ENCODE data around the gene LMOD1. TPM values are rescaled to one million over a fixed set of nuclear protein-coding genes. Genes with fewer than 3 reads are reported as not detected.
A peak's percentile ranks its signal among the peaks of the same experiment; 100 is the strongest.

Gene LMOD1
- 20.5 and 36.3 TPM in 2 replicates for total RNA-seq
- polyA plus RNA-seq, result 9.7 and 74.9 TPM in 2 replicates
- 12.2 and 102 TPM in 2 replicates for polyA plus RNA-seq (2012)
- 15.5 and 153 TPM in 2 replicates for polyA minus RNA-seq (ENCODE audit: low replicate concordance)

- peak; percentile 93 to 98 for DNase-seq (ENCODE audit: low read depth in 2 of 2)
- Histone ChIP-seq H3K4me1 (ENCODE audit: control insufficient read depth, extremely low read depth, insufficient read depth, low read length) (peaks cover 11% of the 10 kb centered on the region), H3K9me3 (ENCODE audit: control insufficient read depth, insufficient read depth, low read depth, low read length) (no peaks in the 10 kb centered on the region), H3K36me3 (ENCODE audit: control insufficient read depth, insufficient read depth, low read length) (peaks cover under 1% of the 10 kb centered on the region), H3K27ac (ENCODE audit: insufficient read depth, low read length) (peak within 1 kb of the TSS; percentile 68), H4K20me1 (ENCODE audit: control insufficient read depth, extremely low read depth, insufficient read depth, low read length) (no peaks in the 10 kb centered on the region), H2AFZ (ENCODE audit: low read length) (peak within 1 kb of the TSS; percentile 46), H3K4me2 (ENCODE audit: extremely low read depth, insufficient read depth, low read length) (peak within 1 kb of the TSS; percentile 82), H3K79me2 (ENCODE audit: control insufficient read depth, insufficient read depth, low read length) (peaks cover 12% of the 10 kb centered on the region), H3K9ac (ENCODE audit: insufficient read depth, low read length) (peak within 1 kb of the TSS; percentile 46), H3K27me3 (ENCODE audit: control insufficient read depth, insufficient read depth, low read length) (no peaks in the 10 kb centered on the region), H3K4me3 (replicated peaks in 1 of 4; ENCODE audit: control extremely low read depth in 1 of 4, insufficient read depth in 1 of 4, low read depth in 3 of 4, low read length in 4 of 4) (peak within 1 kb of the TSS; percentile 24 to 76 (median 42))
- no peak for TF ChIP-seq EZH2 (IDR thresholded peaks at IDR 0.05; ENCODE audit: low read length, missing control alignments)
- no peak for TF ChIP-seq CTCF (conservative IDR thresholded peaks at IDR 0.05 in 1 of 2, IDR thresholded peaks at IDR 0.05 in 1 of 2; ENCODE audit: low read depth in 1 of 2, low read length in 2 of 2)
These were observed at the start of gene LMOD1 for GRCh38 chr1:201946224-201946908. Gene LMOD1, minus strand, starts transcription at chr1:201946548. Its CDS starts 208 bp downstream, at chr1:201946340.

GRCh38 chr1:201990427-201990826 lies 44.1 kb upstream of the LMOD1 start:
- no peak overlapping the region for H3K9ac ChIP-seq (ENCODE audit: insufficient read depth, low read length)
- no peak overlapping the region for H2AFZ ChIP-seq (ENCODE audit: low read length)
- H4K20me1 ChIP-seq (ENCODE audit: control insufficient read depth, extremely low read depth, insufficient read depth, low read length), result no peaks in the 10 kb centered on the region

More at GRCh38 chr1:201990427-201990826, 44.1 kb upstream of the LMOD1 start:
- DNase-seq (ENCODE audit: low read depth in 2 of 2), result no peak
- Histone ChIP-seq H3K9me3 (ENCODE audit: control insufficient read depth, insufficient read depth, low read depth, low read length) (no peaks in the 10 kb centered on the region), H3K4me2 (ENCODE audit: extremely low read depth, insufficient read depth, low read length) (no peak overlapping the region), H3K36me3 (ENCODE audit: control insufficient read depth, insufficient read depth, low read length) (peaks cover 11% of the 10 kb centered on the region), H3K27ac (ENCODE audit: insufficient read depth, low read length) (no peak overlapping the region), H3K4me1 (ENCODE audit: control insufficient read depth, extremely low read depth, insufficient read depth, low read length) (no peaks in the 10 kb centered on the region), H3K4me3 (replicated peaks in 1 of 4; ENCODE audit: control extremely low read depth in 1 of 4, insufficient read depth in 1 of 4, low read depth in 3 of 4, low read length in 4 of 4) (no peak overlapping the region), H3K27me3 (ENCODE audit: control insufficient read depth, insufficient read depth, low read length) (no peaks in the 10 kb centered on the region), H3K79me2 (ENCODE audit: control insufficient read depth, insufficient read depth, low read length) (peaks cover 11% of the 10 kb centered on the region)
- TF ChIP-seq EZH2 (IDR thresholded peaks at IDR 0.05; ENCODE audit: low read length, missing control alignments) (no peak), CTCF (conservative IDR thresholded peaks at IDR 0.05 in 1 of 2, IDR thresholded peaks at IDR 0.05 in 1 of 2; ENCODE audit: low read depth in 1 of 2, low read length in 2 of 2) (no peak)

All from fibroblast of lung (primary cell).